Panc1 (cell line): Measurements from ENCODE around the gene SLCO6A1.

Source experiments
- CTCF ChIP-seq: fragments of 450-650 bp; IDR thresholded peaks from 2 replicates; pipeline ENCODE4 v1.5.1; 2017; ENCODE audit warnings: mild to moderate bottlenecking
- POLR2AphosphoS5 ChIP-seq: IDR thresholded peaks from 2 replicates; pipeline ENCODE4 v1.6.1; 2012; ENCODE audit warnings: mild to moderate bottlenecking, low read depth, low read length, moderate library complexity

GRCh38 chr5:102341681-102342288 lies 157.0 kb downstream of the SLCO6A1 start:
- no peak for TF ChIP-seq POLR2AphosphoS5
- no peak for TF ChIP-seq CTCF
